ENCODE results near the gene CCDC106.
A peak's percentile ranks its signal among the peaks of the same experiment; 100 is the strongest.

DNA sequence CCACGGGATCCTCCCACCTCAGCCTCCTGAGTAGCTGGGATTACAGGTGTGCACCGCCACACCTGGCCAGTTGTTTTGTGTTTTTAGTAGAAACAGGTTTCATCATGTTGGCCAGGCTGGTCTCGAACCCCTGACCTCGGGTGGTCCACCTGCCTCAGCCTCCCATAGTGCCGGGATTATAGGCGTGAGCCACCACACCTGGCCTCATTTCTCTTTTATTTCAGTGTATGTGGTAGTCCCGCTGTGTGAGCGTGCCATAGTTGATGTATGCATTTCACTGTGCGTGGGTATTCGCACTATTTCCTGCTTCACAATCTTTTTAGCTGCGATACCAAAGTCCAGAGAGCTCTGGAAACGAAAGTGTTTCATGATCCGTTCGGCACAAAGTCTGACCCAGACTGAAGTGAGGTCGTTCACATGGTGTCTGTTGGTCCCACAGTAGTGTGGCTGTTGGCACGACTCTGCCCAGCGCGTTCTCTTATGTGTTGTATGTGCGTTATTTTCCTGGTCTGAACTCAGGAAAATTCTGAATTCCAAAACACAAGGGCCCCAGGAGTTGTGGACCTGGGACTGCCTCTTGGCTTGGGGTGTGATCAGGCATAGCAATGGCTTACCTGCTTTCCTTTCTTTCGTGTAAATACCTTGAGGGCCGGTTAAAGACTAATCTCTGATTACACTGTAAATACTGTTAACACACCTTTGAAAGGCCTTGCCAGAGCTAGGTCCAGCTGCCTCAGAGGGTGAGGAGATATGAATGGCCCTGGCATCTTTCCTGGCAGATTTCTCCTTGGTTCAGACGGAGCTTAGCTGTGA, 35.6 kb downstream of the CCDC106 start:
- peak; percentile 19 to 42 for TF ChIP-seq POLR2A (IDR thresholded peaks at IDR 0.05)
- TF ChIP-seq, protein P1, sequence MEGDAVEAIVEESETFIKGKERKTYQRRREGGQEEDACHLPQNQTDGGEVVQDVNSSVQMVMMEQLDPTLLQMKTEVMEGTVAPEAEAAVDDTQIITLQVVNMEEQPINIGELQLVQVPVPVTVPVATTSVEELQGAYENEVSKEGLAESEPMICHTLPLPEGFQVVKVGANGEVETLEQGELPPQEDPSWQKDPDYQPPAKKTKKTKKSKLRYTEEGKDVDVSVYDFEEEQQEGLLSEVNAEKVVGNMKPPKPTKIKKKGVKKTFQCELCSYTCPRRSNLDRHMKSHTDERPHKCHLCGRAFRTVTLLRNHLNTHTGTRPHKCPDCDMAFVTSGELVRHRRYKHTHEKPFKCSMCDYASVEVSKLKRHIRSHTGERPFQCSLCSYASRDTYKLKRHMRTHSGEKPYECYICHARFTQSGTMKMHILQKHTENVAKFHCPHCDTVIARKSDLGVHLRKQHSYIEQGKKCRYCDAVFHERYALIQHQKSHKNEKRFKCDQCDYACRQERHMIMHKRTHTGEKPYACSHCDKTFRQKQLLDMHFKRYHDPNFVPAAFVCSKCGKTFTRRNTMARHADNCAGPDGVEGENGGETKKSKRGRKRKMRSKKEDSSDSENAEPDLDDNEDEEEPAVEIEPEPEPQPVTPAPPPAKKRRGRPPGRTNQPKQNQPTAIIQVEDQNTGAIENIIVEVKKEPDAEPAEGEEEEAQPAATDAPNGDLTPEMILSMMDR (IDR thresholded peaks at IDR 0.05): no peak

All from Peyer's patch (tissue), 4 donors.